ENCODE results near the gene SKA2.

SKA2 gene

GRCh38 chr17:59151591-59151990 lies 3.4 kb downstream of the SKA2 start:
- TF ChIP-seq CTCF (conservative IDR thresholded peaks at IDR 0.05; ENCODE audit: low read depth, low read length) = no peak
- Histone ChIP-seq H3K27me3 (ENCODE audit: insufficient read depth, low read depth) (no peaks in the 10 kb centered on the region), H3K4me2 (peak overlapping the region; percentile 14; the same call in 1 of the 2 replicates), H3K4me1 (ENCODE audit: low read depth, poor library complexity, severe bottlenecking) (peaks cover 47% of the 10 kb centered on the region), H3K27ac (no peak overlapping the region), H3K4me3 (IDR thresholded peaks at IDR 0.05; ENCODE audit: insufficient read depth, low read depth, low read length) (no peak overlapping the region), H3K9ac (no peak overlapping the region), H4K20me1 (ENCODE audit: insufficient read depth) (0 out of 2 replicates have a peak, but pooled peaks cover 4% of the 10 kb centered on the region), H3K79me2 (ENCODE audit: insufficient read depth, low read depth) (peaks cover 89% of the 10 kb centered on the region), H3K36me3 (ENCODE audit: insufficient read depth) (no peaks in the 10 kb centered on the region), H2AFZ (ENCODE audit: low read depth) (no peak overlapping the region)

GRCh38 chr17:59151006-59151405 lies 4.0 kb downstream of the SKA2 start:
- Histone ChIP-seq H4K20me1 (ENCODE audit: insufficient read depth) (0 out of 2 replicates have a peak, but pooled peaks cover 4% of the 10 kb centered on the region), H3K27me3 (ENCODE audit: insufficient read depth, low read depth) (no peaks in the 10 kb centered on the region), H3K9ac (no peak overlapping the region), H3K4me3 (IDR thresholded peaks at IDR 0.05; ENCODE audit: insufficient read depth, low read depth, low read length) (no peak overlapping the region), H3K4me1 (ENCODE audit: low read depth, poor library complexity, severe bottlenecking) (peaks cover 47% of the 10 kb centered on the region), H3K4me2 (no peak overlapping the region), H3K27ac (no peak overlapping the region), H3K36me3 (ENCODE audit: insufficient read depth) (no peaks in the 10 kb centered on the region), H3K79me2 (ENCODE audit: insufficient read depth, low read depth) (peaks cover 89% of the 10 kb centered on the region), H2AFZ (ENCODE audit: low read depth) (no peak overlapping the region)
- TF ChIP-seq CTCF (conservative IDR thresholded peaks at IDR 0.05; ENCODE audit: low read depth, low read length) = no peak

- no peak for TF ChIP-seq CTCF (conservative IDR thresholded peaks at IDR 0.05; ENCODE audit: low read depth, low read length)
- Histone ChIP-seq H3K4me2 (no peak overlapping the region), H3K4me1 (ENCODE audit: low read depth, poor library complexity, severe bottlenecking) (peaks cover 55% of the 10 kb centered on the region), H3K27me3 (ENCODE audit: insufficient read depth, low read depth) (no peaks in the 10 kb centered on the region), H3K4me3 (IDR thresholded peaks at IDR 0.05; ENCODE audit: insufficient read depth, low read depth, low read length) (no peak overlapping the region), H3K79me2 (ENCODE audit: insufficient read depth, low read depth) (peaks cover 97% of the 10 kb centered on the region), H4K20me1 (ENCODE audit: insufficient read depth) (0 out of 2 replicates have a peak, but pooled peaks cover 12% of the 10 kb centered on the region), H3K36me3 (ENCODE audit: insufficient read depth) (no peaks in the 10 kb centered on the region), H2AFZ (ENCODE audit: low read depth) (no peak overlapping the region), H3K9ac (no peak overlapping the region), H3K27ac (no peak overlapping the region)
These were observed 5.0 kb downstream of the SKA2 start for GRCh38 chr17:59149841-59150511.

GRCh38 chr17:59149051-59149450 lies 5.9 kb downstream of the SKA2 start:
- H3K4me3 ChIP-seq (IDR thresholded peaks at IDR 0.05; ENCODE audit: insufficient read depth, low read depth, low read length) = no peak overlapping the region
- H3K27ac ChIP-seq = no peak overlapping the region
- no peak overlapping the region for H3K9ac ChIP-seq
- H3K79me2 ChIP-seq (ENCODE audit: insufficient read depth, low read depth) = peaks cover 100% of the 10 kb centered on the region
- no peak overlapping the region for H2AFZ ChIP-seq (ENCODE audit: low read depth)
- H3K27me3 ChIP-seq (ENCODE audit: insufficient read depth, low read depth) = no peaks in the 10 kb centered on the region
- TF ChIP-seq CTCF (conservative IDR thresholded peaks at IDR 0.05; ENCODE audit: low read depth, low read length) = no peak
- H3K4me2 ChIP-seq = no peak overlapping the region
- H3K4me1 ChIP-seq (ENCODE audit: low read depth, poor library complexity, severe bottlenecking) = peaks cover 56% of the 10 kb centered on the region
- H4K20me1 ChIP-seq (ENCODE audit: insufficient read depth) = 0 out of 2 replicates have a peak, but pooled peaks cover 12% of the 10 kb centered on the region
- H3K36me3 ChIP-seq (ENCODE audit: insufficient read depth) = no peaks in the 10 kb centered on the region

Measured in KMS-11 (cell line).